GM11168 (cell line): ENCODE data around the gene VPS33A.
"Not testable (repeated sequence)": the region's sequence is repeated elsewhere in the genome, so short reads cannot be mapped to it uniquely, and the experiment has no call there.

ENCODE experiments used
- in situ Hi-C: fragments of 300-500 bp; cut with MboI; formaldehyde crosslinking; loops from one replicate; pipeline ENCODE4 v1.12.0; 2022; ENCODE audit warnings: low sequenced_read_pairs; ENCODE audit not compliant: unreplicated experiment

VPS33A gene

GRCh38 chr12:122266230-122266901, at the start of gene VPS33A:
TSS of gene VPS33A (minus strand) at chr12:122266494. CDS start at chr12:122266408, 86 bp downstream.
- in situ Hi-C loops: no loop called here

DNA sequence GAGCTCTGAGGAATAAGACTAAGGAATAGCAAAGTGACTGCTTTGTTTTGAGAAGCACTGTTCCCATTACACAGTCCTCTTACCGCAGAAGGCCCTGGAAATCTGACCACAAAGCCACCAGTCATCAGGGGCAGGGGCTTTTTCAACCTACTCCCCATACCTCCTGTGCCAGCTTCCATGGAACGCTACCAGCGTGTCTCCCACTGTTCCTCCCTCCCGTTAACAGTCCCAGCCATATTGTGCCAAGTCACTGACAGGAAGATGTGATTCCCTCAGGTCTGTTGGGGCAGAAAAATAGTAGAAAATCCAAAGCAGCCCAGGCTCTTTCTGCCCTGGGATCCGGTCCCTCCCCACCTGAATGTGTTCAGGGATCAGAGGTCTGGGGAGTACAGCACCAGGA, 46.6 kb upstream of the VPS33A start:
- in situ Hi-C loops: no loop called here

- in situ Hi-C loops: no loop called here
These were observed 45.4 kb upstream of the VPS33A start for GRCh38 chr12:122311696-122312095.

- in situ Hi-C loops: no loop called here
These were observed 44.5 kb upstream of the VPS33A start for GRCh38 chr12:122310626-122311333.

DNA sequence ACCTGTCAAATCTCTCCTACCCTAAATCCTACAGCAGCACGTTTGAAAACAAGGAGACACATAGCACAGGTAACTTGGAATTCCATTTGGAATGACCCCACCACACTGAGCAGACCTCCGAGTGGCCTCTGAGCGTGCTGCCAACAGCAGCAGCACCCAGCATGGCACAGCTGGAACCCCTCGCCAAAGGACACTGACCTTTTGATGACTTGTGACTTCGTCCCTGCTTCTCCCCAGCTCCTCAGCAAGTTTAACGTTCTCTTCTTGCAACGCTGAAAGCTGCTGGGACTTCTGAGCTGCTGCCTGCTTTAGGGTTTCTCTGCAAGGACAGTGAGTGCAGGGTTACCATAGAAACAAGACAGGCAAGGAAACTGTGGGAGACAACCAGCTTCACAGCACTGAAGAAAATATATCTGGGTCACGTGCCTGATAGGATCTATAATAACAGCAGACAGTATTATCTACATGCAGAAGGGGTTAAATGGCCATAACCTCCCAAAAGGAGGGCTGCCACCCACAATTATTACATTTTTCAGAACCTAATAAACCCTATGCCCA, 43.3 kb upstream of the VPS33A start:
- in situ Hi-C loops: no loop called here

- in situ Hi-C loops: no loop called here
These were observed 42.5 kb upstream of the VPS33A start for GRCh38 chr12:122308811-122309210.

GRCh38 chr12:122306407-122306806, 40.1 kb upstream of the VPS33A start:
- in situ Hi-C loops: no loop called here

DNA sequence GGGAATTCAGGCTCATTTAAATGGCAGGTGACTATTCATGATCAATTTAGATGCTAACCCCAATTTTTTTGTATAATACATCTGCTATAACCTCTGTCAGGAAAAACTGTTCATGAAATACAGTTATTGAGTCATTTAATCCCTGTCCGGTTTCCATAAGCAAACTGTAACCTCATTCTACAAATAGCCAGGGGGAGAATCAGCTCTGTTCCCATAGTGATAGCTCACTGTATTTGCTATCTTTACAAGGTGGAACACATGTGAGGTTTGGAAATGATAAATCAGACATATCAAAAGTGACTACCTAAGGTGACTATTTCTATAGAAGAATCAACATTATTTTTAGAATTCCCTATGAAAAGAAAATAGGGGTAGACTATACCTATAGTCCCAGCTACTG, 38.6 kb upstream of the VPS33A start:
- in situ Hi-C loops: no loop called here

DNA sequence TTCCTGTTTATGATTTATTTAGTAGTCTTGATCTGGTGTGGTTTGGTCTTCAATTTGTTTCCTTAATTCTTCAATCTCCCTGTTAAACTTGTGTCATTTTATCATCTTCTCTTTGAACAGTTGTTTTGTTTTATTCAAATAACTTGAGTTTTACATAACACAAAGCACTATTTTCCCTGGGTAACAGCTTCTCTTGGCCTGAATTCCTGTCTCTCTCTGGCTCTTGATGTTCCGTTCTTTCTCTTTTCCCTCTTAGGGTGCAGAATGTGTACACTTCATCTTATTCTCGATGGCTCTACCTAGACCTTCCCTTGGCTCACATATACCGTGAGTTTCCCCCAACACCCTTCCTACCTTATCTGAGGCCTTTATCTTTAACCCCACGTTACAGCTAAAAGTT, 36.8 kb upstream of the VPS33A start:
- in situ Hi-C loops: no loop called here

DNA sequence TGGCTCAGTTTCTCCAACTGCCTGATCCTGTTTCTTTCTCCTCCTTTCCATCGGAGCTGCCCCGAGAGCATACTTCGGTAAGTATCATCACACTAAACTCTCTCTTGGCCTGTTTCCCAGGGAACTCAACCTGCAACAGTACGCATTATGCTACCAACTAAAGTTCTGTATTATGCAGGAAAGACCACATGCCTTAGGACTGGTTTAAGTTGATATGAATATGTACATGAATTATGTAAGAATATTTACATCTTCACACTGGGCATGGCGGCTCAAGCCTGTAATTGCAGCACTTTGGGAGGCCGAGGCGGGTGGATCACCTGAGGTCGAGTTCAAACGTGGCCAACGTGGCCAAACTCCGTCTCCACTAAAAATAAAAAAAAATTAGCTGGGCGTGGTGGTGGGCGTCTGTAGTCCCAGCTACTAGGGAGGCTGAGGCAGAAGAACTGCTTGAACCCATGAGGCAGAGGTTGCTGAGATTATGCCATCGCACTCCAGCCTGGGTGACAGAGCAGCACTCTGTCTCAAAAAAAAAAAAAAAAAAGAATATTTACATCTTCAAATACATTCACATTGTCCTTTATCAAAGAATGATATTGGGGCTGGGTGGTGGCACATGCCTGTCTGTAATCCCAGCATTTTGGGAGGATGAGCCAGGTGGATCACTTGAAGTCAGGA, 31.9 kb upstream of the VPS33A start:
- in situ Hi-C loops: no loop called here

- in situ Hi-C loops: no loop called here
These were observed 31.2 kb upstream of the VPS33A start for GRCh38 chr12:122297494-122297893.

GRCh38 chr12:122295877-122296276, 29.6 kb upstream of the VPS33A start:
- in situ Hi-C loops: no loop called here

GRCh38 chr12:122293081-122293480, 26.8 kb upstream of the VPS33A start:
- in situ Hi-C loops: no loop called here

DNA sequence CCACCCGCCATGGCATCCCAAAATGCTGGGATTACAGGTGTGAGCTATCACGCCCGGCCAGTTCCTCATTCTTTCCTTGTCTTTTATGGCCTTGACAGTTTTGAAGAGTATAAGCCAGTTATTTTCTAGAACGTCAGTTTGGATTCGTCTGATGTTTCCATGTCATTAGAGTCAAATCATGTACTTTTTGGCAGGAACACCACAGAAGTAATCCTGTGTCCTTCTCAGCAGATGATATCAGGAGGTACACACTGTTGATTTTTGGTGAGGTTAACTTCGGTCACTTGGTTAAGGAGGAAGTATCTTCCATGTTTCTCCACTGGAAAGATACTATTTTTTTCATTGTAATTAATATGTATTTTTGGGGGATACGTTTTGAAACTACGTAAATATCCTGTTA, 25.1 kb upstream of the VPS33A start:
- in situ Hi-C loops: no loop called here

DNA sequence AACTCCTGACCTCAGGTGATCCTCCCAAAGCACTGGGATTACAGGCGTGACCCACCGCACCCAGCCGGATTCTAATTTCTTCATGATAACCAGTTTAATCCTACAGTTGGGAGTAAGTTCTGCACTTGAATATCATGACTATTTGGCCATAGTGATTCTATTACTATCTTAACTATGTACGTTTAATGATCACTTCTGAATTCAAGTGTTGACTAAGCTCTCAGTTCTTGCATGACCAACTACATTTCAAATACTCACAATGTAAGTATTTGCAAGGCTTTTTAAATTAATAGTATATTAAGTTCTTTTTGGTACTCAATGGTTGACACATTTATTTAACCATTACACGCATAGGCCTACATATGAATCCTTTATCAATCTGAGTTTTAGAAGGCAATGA, 17.4 kb upstream of the VPS33A start:
- in situ Hi-C loops: no loop called here

- in situ Hi-C loops: no loop called here
These were observed 15.8 kb upstream of the VPS33A start for GRCh38 chr12:122282061-122282460.

- in situ Hi-C loops: no loop called here
These were observed 9.9 kb upstream of the VPS33A start for GRCh38 chr12:122276242-122276641.

GRCh38 chr12:122275459-122275858, 9.2 kb upstream of the VPS33A start:
- in situ Hi-C loops: no loop called here

DNA sequence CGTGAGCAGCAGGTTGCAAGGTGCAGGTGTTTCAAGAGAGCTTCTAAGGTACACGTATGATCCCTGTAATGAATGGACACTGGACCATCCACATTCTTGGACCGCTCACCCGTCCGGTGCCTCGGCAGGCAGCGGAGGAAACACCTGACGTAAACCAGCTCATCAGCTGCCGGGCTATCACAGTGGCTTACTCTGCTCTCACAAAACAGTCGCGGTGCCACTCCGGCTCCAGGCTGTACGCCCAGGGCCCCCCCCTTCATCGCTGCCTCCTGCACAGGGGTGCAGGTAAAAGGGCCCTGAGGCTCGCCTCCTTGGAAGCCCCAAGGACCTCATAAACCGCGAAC, 436 bp downstream of the VPS33A start:
- in situ Hi-C loops: no loop called here

GRCh38 chr12:122265476-122265875, 818 bp downstream of the VPS33A start:
- in situ Hi-C loops: no loop called here

GRCh38 chr12:122260735-122261134, 5.6 kb downstream of the VPS33A start:
- in situ Hi-C loops: not testable (repeated sequence)
